Spinal cord (tissue), 10 donors: Measurements from ENCODE around the gene PINK1. TPM values are rescaled to one million over a fixed set of nuclear protein-coding genes. Genes with fewer than 3 reads are reported as not detected.

Experiments used
- DNase-seq, 6 donors: peaks; one replicate each; pipeline versions ENCODE4 v3.0.0 to v3.0.0-alpha.2; 2013 to 2015; ENCODE audit warnings: low spot score in 6 of 6, low read depth in 4 of 6
- H3K27ac ChIP-seq: one replicate; pipeline ENCODE4 v1.5.1; 2013; ENCODE audit warnings: low read depth, low read length, control low read depth
- H3K27me3 ChIP-seq: one replicate; pipeline ENCODE4 v1.6.1; 2013; ENCODE audit warnings: low read length; ENCODE audit not compliant: control insufficient read depth, insufficient read depth
- H3K36me3 ChIP-seq: one replicate; pipeline ENCODE4 v1.6.1; 2013; ENCODE audit warnings: low read length; ENCODE audit not compliant: control insufficient read depth, insufficient read depth
- H3K4me1 ChIP-seq: one replicate; pipeline ENCODE4 v1.6.1; 2013; ENCODE audit warnings: low read length; ENCODE audit not compliant: control insufficient read depth, insufficient read depth
- H3K4me3 ChIP-seq: one replicate; pipeline ENCODE4 v1.5.1; 2013; ENCODE audit warnings: low read depth, low read length, control low read depth
- H3K9me3 ChIP-seq: one replicate; pipeline ENCODE4 v1.6.1; 2013; ENCODE audit warnings: low read length; ENCODE audit not compliant: control insufficient read depth, insufficient read depth
- WGBS: methylation state at CpG from one replicate; pipeline ENCODE4 v1.1.5; 2013; ENCODE audit warnings: missing lambda C conversion rate; ENCODE audit not compliant: insufficient coverage; 5-methylcytosine and 5-hydroxymethylcytosine counted together
- polyA plus RNA-seq, 2 donors: library from polyadenylated mRNA; unstranded; fragments of 120-200 nt; gene quantifications; one replicate each; pipeline ENCODE4 v1.2.1, GENCODE V29; 2013; ENCODE audit not compliant: insufficient read length in 2 of 2
- total RNA-seq, 2 donors: library from RNA; depleted of rRNA in 1 of 2; stranded (reverse); fragments of 120-200 nt in 1 of 2; fragments of >200 nt in 1 of 2; gene quantifications; one replicate each; pipeline versions ENCODE4 v1.2.3 to v1.2.4, GENCODE V29; 2013 to 2014
- donor health status: healthy.

Gene PINK1
- total and polyA plus RNA-seq, 4 donors, result 106 to 164 (median 139) TPM

- H3K27me3 ChIP-seq, result no peaks in the 10 kb centered on the region
- no peak for DNase-seq
- H3K27ac ChIP-seq, result no peak overlapping the region
- 70% methylated on average over 2 of the region's 6 CpGs for WGBS
- H3K4me3 ChIP-seq, result no peak overlapping the region
- H3K9me3 ChIP-seq, result no peaks in the 10 kb centered on the region
- H3K36me3 ChIP-seq, result no peaks in the 10 kb centered on the region
- peaks cover 8% of the 10 kb centered on the region for H3K4me1 ChIP-seq
These were observed 23.7 kb upstream of the PINK1 start for GRCh38 chr1:20609541-20609940.

DNA sequence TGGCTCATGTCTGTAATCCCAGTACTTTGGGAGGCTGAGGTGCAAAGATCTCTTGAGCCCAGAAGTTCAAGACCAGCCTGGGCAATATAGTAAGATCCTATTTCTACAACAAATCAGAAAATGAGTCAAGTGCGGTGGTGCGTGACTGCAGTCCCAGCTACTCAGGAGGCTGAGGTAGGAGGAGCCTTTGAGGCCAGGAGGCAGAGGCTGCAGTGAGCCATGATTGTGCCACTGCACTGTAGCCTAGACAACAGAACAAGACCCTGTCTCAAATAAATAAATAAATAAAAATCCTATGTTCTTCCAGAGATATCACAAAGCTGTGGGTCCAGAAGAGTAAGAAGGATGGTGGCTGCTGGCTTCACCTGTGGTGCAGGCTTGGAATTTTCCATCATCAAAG, 22.3 kb upstream of the PINK1 start:
- WGBS, result 100% methylated on average over 2 of the region's 2 CpGs
- Histone ChIP-seq H3K4me3 (no peak overlapping the region), H3K4me1 (peaks cover 8% of the 10 kb centered on the region), H3K27me3 (no peaks in the 10 kb centered on the region), H3K9me3 (no peaks in the 10 kb centered on the region), H3K36me3 (no peaks in the 10 kb centered on the region), H3K27ac (no peak overlapping the region)
- no peak for DNase-seq

- no peak overlapping the region for H3K4me3 ChIP-seq
- H3K27me3 ChIP-seq, result no peaks in the 10 kb centered on the region
- no peaks in the 10 kb centered on the region for H3K9me3 ChIP-seq
- DNase-seq, result no peak
- H3K36me3 ChIP-seq, result no peaks in the 10 kb centered on the region
- no peak overlapping the region for H3K27ac ChIP-seq
- peaks cover 8% of the 10 kb centered on the region for H3K4me1 ChIP-seq
- WGBS, result 95% methylated on average over 3 of the region's 5 CpGs
These were observed 21.6 kb upstream of the PINK1 start for GRCh38 chr1:20611652-20612051.

- Histone ChIP-seq H3K36me3 (no peaks in the 10 kb centered on the region), H3K27ac (no peak overlapping the region), H3K4me1 (peaks cover 8% of the 10 kb centered on the region), H3K27me3 (no peaks in the 10 kb centered on the region), H3K4me3 (no peak overlapping the region), H3K9me3 (no peaks in the 10 kb centered on the region)
- WGBS, result 76% methylated on average over 7 of the region's 11 CpGs
- no peak for DNase-seq
These were observed 21.0 kb upstream of the PINK1 start for GRCh38 chr1:20612221-20612746.

DNA sequence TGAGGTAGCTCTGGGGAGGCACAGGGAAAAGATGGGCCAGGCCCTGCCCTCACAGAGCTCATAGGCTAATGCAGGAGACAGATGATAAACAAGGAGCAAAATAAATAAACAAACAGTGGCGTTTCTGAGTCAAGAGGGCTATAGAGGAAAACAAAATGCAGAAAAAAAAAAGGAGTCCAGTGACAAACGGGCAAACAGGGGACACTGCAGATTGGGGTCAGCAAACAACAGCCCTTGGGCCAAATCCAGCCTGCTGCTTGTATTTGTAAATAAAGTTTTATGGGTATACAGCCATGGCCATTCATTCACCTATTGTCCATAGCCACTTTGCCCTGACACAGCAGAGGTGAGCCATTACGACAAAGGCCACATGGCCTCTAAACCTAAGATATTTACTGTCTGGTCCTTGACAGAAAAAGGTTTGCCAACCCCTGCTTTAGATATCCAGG, 19.1 kb upstream of the PINK1 start:
- Histone ChIP-seq H3K27ac (no peak overlapping the region), H3K4me1 (peaks cover 12% of the 10 kb centered on the region), H3K4me3 (no peak overlapping the region), H3K9me3 (no peaks in the 10 kb centered on the region), H3K36me3 (no peaks in the 10 kb centered on the region), H3K27me3 (no peaks in the 10 kb centered on the region)
- no peak for DNase-seq
- WGBS, result 34% methylated on average over 3 of the region's 3 CpGs

- Histone ChIP-seq H3K27ac (no peak overlapping the region), H3K9me3 (no peaks in the 10 kb centered on the region), H3K4me3 (no peak overlapping the region), H3K27me3 (no peaks in the 10 kb centered on the region), H3K36me3 (no peaks in the 10 kb centered on the region), H3K4me1 (peaks cover 12% of the 10 kb centered on the region)
- WGBS, result 51% methylated on average over 17 of the region's 20 CpGs
- DNase-seq, result peak in 1 of 6 donors; percentile 70
These were observed 17.1 kb upstream of the PINK1 start for GRCh38 chr1:20615946-20616846.

- Histone ChIP-seq H3K9me3 (no peaks in the 10 kb centered on the region), H3K36me3 (no peaks in the 10 kb centered on the region), H3K4me3 (no peak overlapping the region), H3K27ac (no peak overlapping the region), H3K4me1 (peaks cover 12% of the 10 kb centered on the region), H3K27me3 (no peaks in the 10 kb centered on the region)
- 88% methylated on average over 1 of the region's 3 CpGs for WGBS
- DNase-seq, result no peak
These were observed 16.3 kb upstream of the PINK1 start for GRCh38 chr1:20616847-20617487.

DNA sequence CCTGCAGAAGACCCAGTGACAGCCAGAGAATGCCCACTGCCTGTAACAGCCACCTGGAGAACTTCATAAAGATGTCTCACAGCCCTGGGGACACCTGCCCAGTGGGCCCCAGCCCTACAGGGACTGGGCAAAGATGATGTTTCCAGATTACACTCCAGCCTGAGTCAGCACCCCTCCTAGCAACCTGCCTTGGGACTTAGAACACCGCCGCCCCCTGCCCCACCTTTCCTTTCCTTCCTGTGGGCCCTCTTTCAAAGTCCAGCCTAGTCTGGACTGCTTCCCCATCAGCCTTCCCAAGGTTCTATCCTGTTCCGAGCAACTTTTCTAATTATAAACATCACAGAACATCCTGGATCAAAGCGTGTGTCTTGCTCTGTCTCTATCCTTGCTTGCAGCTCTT, 14.7 kb upstream of the PINK1 start:
- H3K27ac ChIP-seq, result no peak overlapping the region
- no peaks in the 10 kb centered on the region for H3K27me3 ChIP-seq
- H3K4me3 ChIP-seq, result no peak overlapping the region
- WGBS, result 73% methylated on average over 2 of the region's 4 CpGs
- no peaks in the 10 kb centered on the region for H3K9me3 ChIP-seq
- H3K4me1 ChIP-seq, result peaks cover 10% of the 10 kb centered on the region
- no peaks in the 10 kb centered on the region for H3K36me3 ChIP-seq
- DNase-seq, result no peak

DNA sequence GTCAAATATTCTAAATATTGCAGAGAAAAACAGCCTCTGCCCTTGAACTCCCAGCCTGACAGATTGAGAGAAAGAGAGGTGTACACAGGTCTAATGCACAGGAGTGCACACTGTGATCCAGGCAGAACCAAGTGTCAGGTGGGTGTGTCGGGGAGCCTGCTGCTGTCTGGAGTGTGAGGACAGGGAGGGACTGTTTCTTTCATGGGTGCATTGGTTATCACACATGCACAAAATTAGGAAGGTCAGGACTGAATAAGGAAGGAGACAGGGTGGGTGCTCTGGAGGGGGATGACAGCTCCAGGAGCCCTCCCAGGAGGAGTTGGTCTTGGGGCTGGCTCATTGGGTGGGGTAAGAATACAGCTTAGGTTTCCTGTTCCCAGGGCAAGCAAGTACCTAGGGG, 13.3 kb upstream of the PINK1 start:
- no peaks in the 10 kb centered on the region for H3K36me3 ChIP-seq
- H3K27ac ChIP-seq, result no peak overlapping the region
- no peak for DNase-seq
- 75% methylated on average over 1 of the region's 1 CpG for WGBS
- peaks cover 4% of the 10 kb centered on the region for H3K4me1 ChIP-seq
- H3K4me3 ChIP-seq, result no peak overlapping the region
- no peaks in the 10 kb centered on the region for H3K27me3 ChIP-seq
- H3K9me3 ChIP-seq, result no peaks in the 10 kb centered on the region
